Measurements from ENCODE around the gene MAGI2.
"Not testable (repeated sequence)": the region's sequence is repeated elsewhere in the genome, so short reads cannot be mapped to it uniquely, and the experiment has no call there.

The MAGI2 gene

GRCh38 chr7:78503301-78503700 is 950.2 kb downstream of the MAGI2 start:
- FAIRE-seq; DNase-seq (ENCODE audit: low spot score): not testable (repeated sequence)

- DNase-seq (ENCODE audit: low spot score) (no peak), FAIRE-seq (no peak)
Observed at GRCh38 chr7:78501064-78501463, 952.4 kb downstream of the MAGI2 start.

GRCh38 chr7:78499971-78500370 is 953.5 kb downstream of the MAGI2 start:
- FAIRE-seq, result no peak
- no peak for DNase-seq (ENCODE audit: low spot score)

- FAIRE-seq (no peak), DNase-seq (ENCODE audit: low spot score) (no peak)
Observed at GRCh38 chr7:78499283-78499682, 954.2 kb downstream of the MAGI2 start.

GRCh38 chr7:78497728-78498427 is 955.6 kb downstream of the MAGI2 start:
- no peak for FAIRE-seq
- no peak for DNase-seq (ENCODE audit: low spot score)

- DNase-seq (ENCODE audit: low spot score), result no peak
Observed at GRCh38 chr7:78496096-78496630, 957.3 kb downstream of the MAGI2 start.

GRCh38 chr7:78493401-78493800 is 960.1 kb downstream of the MAGI2 start:
- DNase-seq (ENCODE audit: low spot score), result no peak
- FAIRE-seq, result no peak

More at GRCh38 chr7:78496096-78496630, 957.3 kb downstream of the MAGI2 start:
- no peak for FAIRE-seq

GRCh38 chr7:78492146-78492545 is 961.3 kb downstream of the MAGI2 start:
- FAIRE-seq, result no peak
- no peak for DNase-seq (ENCODE audit: low spot score)

GRCh38 chr7:78490524-78490923 is 962.9 kb downstream of the MAGI2 start:
- DNase-seq (ENCODE audit: low spot score), result no peak
- FAIRE-seq, result no peak

GRCh38 chr7:78489476-78490240 is 963.8 kb downstream of the MAGI2 start:
- no peak for DNase-seq (ENCODE audit: low spot score)
- FAIRE-seq, result no peak

- DNase-seq (ENCODE audit: low spot score) (no peak), FAIRE-seq (no peak)
Observed at GRCh38 chr7:78487464-78487863, 966.0 kb downstream of the MAGI2 start.

GRCh38 chr7:78479348-78479747 is 974.1 kb downstream of the MAGI2 start:
- no peak for FAIRE-seq
- no peak for DNase-seq (ENCODE audit: low spot score)

GRCh38 chr7:78476851-78477405 is 976.5 kb downstream of the MAGI2 start:
- DNase-seq (ENCODE audit: low spot score), result no peak
- FAIRE-seq, result no peak

- FAIRE-seq (no peak), DNase-seq (ENCODE audit: low spot score) (no peak)
Observed at GRCh38 chr7:78473571-78474301, 979.7 kb downstream of the MAGI2 start.

- FAIRE-seq (no peak), DNase-seq (ENCODE audit: low spot score) (no peak)
Observed at GRCh38 chr7:78473021-78473420, 980.4 kb downstream of the MAGI2 start.

- no peak for DNase-seq (ENCODE audit: low spot score)
- no peak for FAIRE-seq
Observed at GRCh38 chr7:78472519-78472918, 980.9 kb downstream of the MAGI2 start.

- no peak for DNase-seq (ENCODE audit: low spot score)
- no peak for FAIRE-seq
Observed at GRCh38 chr7:78465894-78466293, 987.6 kb downstream of the MAGI2 start.

- FAIRE-seq (no peak), DNase-seq (ENCODE audit: low spot score) (no peak)
Observed at GRCh38 chr7:78463039-78463438, 990.4 kb downstream of the MAGI2 start.

- FAIRE-seq, result no peak
- DNase-seq (ENCODE audit: low spot score), result no peak
Observed at GRCh38 chr7:78450706-78451105, 1002.8 kb downstream of the MAGI2 start.

GRCh38 chr7:78448911-78449310 is 1004.6 kb downstream of the MAGI2 start:
- DNase-seq (ENCODE audit: low spot score) (no peak), FAIRE-seq (no peak)

GRCh38 chr7:78444267-78444666 is 1009.2 kb downstream of the MAGI2 start:
- FAIRE-seq, result no peak
- DNase-seq (ENCODE audit: low spot score), result no peak

GRCh38 chr7:78443811-78444210 is 1009.7 kb downstream of the MAGI2 start:
- no peak for DNase-seq (ENCODE audit: low spot score)
- FAIRE-seq, result no peak

All from urothelium cell line (cell line).